ENCODE results near the gene DUSP22.

DUSP22 gene

DNA sequence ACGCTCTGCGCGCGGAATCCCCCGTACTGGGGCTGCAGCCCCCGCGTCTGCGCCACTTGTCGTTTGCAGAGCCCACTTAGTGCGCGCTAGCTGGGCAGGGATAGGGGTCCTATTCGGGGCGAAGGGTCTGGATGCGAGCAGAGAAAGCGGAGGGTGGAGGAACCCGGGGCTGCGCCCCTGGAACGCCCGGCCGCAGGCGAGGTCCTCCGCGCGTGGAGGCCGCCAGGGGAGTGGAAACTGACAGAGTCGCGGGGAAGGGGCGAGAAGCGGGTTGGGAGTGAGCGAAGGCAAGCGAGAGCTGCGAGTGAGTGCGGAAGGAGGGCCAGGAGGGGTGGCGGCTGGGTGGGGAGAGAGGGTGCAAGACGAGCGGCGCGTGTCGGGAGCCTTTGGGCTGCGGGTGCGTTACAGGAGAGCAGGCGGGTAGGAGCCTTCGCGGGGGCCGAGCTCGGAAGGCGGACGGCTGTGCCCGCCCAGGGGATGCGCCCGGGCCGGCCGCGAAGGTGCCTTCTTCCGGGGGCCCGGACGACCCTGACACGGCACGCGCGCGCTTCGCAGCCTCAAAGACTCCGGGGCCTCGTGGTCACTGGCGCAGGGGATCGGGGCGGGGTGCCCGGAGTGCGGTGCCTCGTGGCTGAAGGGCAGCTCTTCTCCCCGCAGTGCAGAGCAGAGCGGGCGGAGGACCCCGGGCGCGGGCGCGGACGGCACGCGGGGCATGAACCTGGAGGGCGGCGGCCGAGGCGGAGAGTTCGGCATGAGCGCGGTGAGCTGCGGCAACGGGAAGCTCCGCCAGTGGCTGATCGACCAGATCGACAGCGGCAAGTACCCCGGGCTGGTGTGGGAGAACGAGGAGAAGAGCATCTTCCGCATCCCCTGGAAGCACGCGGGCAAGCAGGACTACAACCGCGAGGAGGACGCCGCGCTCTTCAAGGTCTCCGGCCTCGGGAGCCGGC is 100.4 kb downstream of the DUSP22 start:
- H3K4me3 ChIP-seq (ENCODE audit: low read length) = no peak overlapping the region
- TF ChIP-seq, protein P1, sequence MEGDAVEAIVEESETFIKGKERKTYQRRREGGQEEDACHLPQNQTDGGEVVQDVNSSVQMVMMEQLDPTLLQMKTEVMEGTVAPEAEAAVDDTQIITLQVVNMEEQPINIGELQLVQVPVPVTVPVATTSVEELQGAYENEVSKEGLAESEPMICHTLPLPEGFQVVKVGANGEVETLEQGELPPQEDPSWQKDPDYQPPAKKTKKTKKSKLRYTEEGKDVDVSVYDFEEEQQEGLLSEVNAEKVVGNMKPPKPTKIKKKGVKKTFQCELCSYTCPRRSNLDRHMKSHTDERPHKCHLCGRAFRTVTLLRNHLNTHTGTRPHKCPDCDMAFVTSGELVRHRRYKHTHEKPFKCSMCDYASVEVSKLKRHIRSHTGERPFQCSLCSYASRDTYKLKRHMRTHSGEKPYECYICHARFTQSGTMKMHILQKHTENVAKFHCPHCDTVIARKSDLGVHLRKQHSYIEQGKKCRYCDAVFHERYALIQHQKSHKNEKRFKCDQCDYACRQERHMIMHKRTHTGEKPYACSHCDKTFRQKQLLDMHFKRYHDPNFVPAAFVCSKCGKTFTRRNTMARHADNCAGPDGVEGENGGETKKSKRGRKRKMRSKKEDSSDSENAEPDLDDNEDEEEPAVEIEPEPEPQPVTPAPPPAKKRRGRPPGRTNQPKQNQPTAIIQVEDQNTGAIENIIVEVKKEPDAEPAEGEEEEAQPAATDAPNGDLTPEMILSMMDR (conservative IDR thresholded peaks at IDR 0.05; ENCODE audit: low read length) = no peak
- DNase-seq (ENCODE audit: low read depth) = no peak

DNA sequence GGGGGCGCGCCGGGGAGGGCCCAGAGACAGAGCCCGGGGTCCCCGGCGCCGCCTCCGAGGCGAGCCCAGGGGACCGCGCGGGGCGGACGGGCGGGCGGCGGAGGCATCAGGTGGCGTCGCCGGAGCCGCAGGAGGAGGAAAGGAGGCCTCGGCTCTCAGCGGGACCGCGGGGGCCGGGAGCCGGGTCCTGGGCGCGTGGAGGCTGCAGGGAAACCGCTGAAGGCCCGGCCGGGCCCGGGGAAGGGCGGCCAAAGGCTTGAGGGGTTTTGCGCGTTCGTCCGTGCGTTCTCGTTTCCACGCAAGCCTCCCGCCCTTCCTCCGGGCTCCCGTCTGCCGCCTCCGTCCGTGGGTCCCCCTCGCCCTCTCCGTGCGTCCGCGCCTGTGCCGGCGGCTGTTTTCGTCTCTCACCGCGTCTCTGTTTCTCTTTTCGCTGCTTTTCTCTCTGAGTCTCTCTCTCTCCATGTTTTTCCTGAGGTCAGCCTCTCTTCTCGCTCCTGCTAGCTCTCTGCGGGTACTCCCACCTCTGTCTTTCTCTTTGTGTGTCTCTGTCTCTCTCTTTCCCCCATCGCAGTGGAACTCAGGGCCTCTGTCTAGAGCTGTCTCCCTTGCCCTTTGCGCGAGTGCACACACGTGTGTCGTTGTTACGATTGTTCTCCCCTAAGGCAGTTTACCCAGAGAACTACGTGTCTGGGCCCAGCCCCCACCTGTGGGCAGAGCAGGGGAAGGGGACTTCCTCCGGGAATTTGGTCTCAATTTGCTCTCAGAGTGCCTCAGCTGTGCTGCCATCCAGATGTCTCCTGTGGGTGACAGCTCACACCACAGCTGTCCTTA is 101.3 kb downstream of the DUSP22 start:
- TF ChIP-seq, protein P1 (conservative IDR thresholded peaks at IDR 0.05; ENCODE audit: low read length) = no peak
- no peak for DNase-seq (ENCODE audit: low read depth)
- H3K4me3 ChIP-seq (ENCODE audit: low read length) = no peak overlapping the region

DNA sequence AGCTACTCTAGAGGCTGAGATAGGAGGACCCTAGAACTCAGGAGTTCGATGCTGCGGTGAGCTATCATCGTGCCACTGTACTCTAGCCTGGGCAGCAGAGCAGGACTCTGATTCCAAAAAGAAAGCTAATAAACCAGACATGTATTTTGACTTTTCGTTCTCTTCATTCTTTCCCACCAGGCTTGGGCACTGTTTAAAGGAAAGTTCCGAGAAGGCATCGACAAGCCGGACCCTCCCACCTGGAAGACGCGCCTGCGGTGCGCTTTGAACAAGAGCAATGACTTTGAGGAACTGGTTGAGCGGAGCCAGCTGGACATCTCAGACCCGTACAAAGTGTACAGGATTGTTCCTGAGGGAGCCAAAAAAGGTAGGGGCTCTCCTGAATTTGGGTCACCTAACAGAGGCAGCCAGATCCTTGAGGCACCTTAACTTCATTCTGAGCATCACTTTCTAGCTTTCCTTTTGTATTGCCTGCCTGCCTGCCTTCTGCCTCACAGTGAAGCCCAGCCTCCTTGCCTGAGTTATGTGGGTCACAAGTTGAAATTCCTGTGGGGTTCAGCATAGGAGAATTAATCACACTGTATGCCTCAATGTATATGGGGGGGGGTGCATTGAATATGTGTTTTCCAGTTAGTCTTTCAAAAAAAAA is 102.5 kb downstream of the DUSP22 start:
- H3K4me3 ChIP-seq (ENCODE audit: low read length) = no peak overlapping the region
- DNase-seq (ENCODE audit: low read depth) = no peak
- TF ChIP-seq, protein P1 (conservative IDR thresholded peaks at IDR 0.05; ENCODE audit: low read length) = no peak

DNA sequence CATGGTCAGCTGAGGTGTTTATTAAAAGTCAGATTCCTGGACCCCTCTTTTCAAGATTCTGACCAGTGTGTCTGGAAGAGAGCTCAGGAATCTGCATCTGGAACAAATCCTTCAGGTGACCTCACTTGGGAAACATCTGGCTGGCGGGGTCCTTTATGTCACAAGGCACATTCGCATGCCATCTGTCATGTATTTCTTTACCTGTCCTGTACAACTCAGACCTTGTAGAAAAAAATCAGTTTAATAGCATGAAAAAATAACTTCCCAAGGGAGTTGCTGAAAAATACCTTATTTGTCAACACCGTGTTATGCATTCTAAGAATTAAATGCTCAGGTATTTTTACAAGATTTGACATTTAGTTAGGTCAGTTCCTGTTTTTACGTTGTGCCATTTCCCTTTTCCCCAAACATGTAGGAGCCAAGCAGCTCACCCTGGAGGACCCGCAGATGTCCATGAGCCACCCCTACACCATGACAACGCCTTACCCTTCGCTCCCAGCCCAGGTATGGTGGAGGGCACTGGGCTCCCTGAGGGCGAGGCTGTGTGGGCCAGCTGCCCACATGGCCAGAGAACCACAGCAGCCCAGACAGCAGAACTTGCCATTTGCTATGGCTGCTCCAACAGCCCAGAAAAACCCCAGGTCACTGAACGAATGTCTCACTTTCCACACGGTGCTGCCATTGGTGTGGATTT is 103.3 kb downstream of the DUSP22 start:
- TF ChIP-seq, protein P1 (conservative IDR thresholded peaks at IDR 0.05; ENCODE audit: low read length) = no peak
- no peak overlapping the region for H3K4me3 ChIP-seq (ENCODE audit: low read length)

DNA sequence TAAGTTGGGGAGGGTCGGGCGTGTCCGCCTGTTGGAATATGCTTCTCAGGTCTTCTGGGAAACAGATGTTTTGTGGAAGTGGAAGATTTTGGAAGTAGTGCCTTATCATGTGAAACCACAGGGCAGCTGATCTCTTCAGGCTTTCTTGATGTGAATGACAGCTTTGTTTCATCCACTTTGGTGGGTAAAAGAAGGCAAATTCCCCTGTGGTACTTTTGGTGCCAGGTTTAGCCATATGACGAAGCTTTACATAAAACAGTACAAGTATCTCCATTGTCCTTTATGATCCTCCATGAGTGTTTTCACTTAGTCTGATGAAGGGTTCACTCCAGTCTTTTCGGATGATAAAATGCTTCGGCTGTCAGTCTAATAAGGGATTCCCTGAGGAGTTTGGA is 103.8 kb downstream of the DUSP22 start:
- no peak overlapping the region for H3K4me3 ChIP-seq (ENCODE audit: low read length)
- TF ChIP-seq, protein P1 (conservative IDR thresholded peaks at IDR 0.05; ENCODE audit: low read length) = no peak

More for the DNA sequence above, 103.3 kb downstream of the DUSP22 start:
- DNase-seq (ENCODE audit: low read depth) = no peak

DNA sequence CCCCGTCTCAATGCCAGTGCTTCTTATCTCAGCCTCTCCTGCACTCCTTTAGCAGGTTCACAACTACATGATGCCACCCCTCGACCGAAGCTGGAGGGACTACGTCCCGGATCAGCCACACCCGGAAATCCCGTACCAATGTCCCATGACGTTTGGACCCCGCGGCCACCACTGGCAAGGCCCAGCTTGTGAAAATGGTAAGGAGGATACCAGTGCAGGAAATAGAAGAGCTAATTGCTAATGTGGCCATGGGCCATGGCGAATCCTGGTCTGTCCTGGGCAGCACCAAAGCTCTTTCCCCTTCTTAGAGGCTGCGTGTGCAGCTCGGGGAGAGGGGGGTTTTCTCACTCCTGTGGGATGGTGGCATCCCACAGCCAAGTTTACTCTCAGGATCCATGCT is 104.8 kb downstream of the DUSP22 start:
- H3K4me3 ChIP-seq (ENCODE audit: low read length) = no peak overlapping the region
- TF ChIP-seq, protein P1 (conservative IDR thresholded peaks at IDR 0.05; ENCODE audit: low read length) = no peak
- no peak for DNase-seq (ENCODE audit: low read depth)

More for the DNA sequence above, 103.8 kb downstream of the DUSP22 start:
- DNase-seq (ENCODE audit: low read depth) = no peak
